Osteoblast (primary cell): ENCODE results near the gene NCAN. TPM values are rescaled to one million over a fixed set of nuclear protein-coding genes. Genes with fewer than 3 reads are reported as not detected.
A peak's percentile ranks its signal among the peaks of the same experiment; 100 is the strongest.
"Not testable (repeated sequence)": the region's sequence is repeated elsewhere in the genome, so short reads cannot be mapped to it uniquely, and the experiment has no call there.

ENCODE experiments used
- DNase-seq: peaks from one replicate; pipeline ENCODE4 v3.0.0; 2011; ENCODE audit warnings: low spot score, mixed read lengths; ENCODE audit not compliant: insufficient read length; ENCODE audit errors: missing footprints
- H2AFZ ChIP-seq: 2 replicates; pipeline ENCODE4 v1.6.0; 2011; ENCODE audit warnings: mild to moderate bottlenecking, low read length
- H3K27ac ChIP-seq: 2 replicates; pipeline ENCODE4 v1.5.1; 2011; ENCODE audit warnings: mild to moderate bottlenecking, low read depth, low read length, moderate library complexity
- H3K27me3 ChIP-seq: 2 replicates; pipeline ENCODE4 v1.6.0; 2012; ENCODE audit warnings: mild to moderate bottlenecking, control low read depth, inconsistent platforms, low read length, moderate library complexity; ENCODE audit not compliant: insufficient read depth
- H3K36me3 ChIP-seq: 2 replicates; pipeline ENCODE4 v1.5.1; 2011; ENCODE audit warnings: mild to moderate bottlenecking, low read length, control low read depth, moderate library complexity; ENCODE audit not compliant: insufficient read depth
- H3K4me1 ChIP-seq: 2 replicates; pipeline ENCODE4 v1.5.1; 2011; ENCODE audit warnings: mild to moderate bottlenecking, low read length, control low read depth, moderate library complexity; ENCODE audit not compliant: insufficient read depth
- H3K4me2 ChIP-seq: 2 replicates; pipeline ENCODE4 v1.6.0; 2011; ENCODE audit warnings: mild to moderate bottlenecking, low read length; ENCODE audit not compliant: insufficient read depth
- H3K4me3 ChIP-seq: fragments of 200-600 bp; sonication (generic); 3 replicates; pipeline ENCODE4 v1.5.1; 2012; ENCODE audit warnings: mild to moderate bottlenecking, low read length, inconsistent platforms; ENCODE audit not compliant: insufficient read depth
- H3K79me2 ChIP-seq: 2 replicates; pipeline ENCODE4 v1.6.0; 2012; ENCODE audit warnings: mild to moderate bottlenecking, low read length, control low read depth, inconsistent platforms; ENCODE audit not compliant: insufficient read depth
- H3K9me3 ChIP-seq: 2 replicates; pipeline ENCODE4 v1.5.1; 2011; ENCODE audit warnings: low read depth, low read length, control low read depth
- H4K20me1 ChIP-seq: 2 replicates; pipeline ENCODE4 v1.6.0; 2012; ENCODE audit warnings: mild to moderate bottlenecking, low read length, control low read depth; ENCODE audit not compliant: insufficient read depth
- total RNA-seq: library from RNA; depleted of rRNA; stranded (reverse); fragments of >200 nt; gene quantifications from 2 replicates; pipeline ENCODE4 v1.2.3, GENCODE V29; 2012
- TF ChIP-seq, protein P1 (sequence below): IDR thresholded peaks from 2 replicates; pipeline ENCODE4 v1.5.1; 2011; ENCODE audit warnings: mild to moderate bottlenecking, low read depth, low read length, moderate library complexity; ENCODE audit errors: extremely low read depth

The NCAN gene
- total RNA-seq, 1 donor: not detected

DNA sequence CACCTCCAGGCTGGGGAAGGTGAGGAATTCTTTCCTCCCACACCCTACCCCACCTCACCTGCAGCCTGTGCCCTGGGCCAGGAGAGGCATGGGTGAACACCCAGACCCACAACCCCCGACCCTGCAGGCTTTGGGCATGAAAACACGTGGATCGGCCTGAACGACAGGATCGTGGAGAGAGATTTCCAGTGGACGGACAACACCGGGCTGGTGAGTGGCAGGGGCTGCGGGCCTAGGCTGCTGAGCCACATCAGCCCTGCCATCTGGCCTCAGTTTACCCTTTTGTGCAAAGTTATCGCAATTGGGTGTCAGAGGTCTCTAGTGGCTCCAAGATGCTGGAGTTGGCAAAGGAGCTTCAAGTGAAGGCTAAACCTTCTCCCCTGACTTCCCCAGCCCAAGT, 28.7 kb downstream of the NCAN start:
- H3K4me1 ChIP-seq: no peaks in the 10 kb centered on the region
- H4K20me1 ChIP-seq: no peaks in the 10 kb centered on the region
- H3K9me3 ChIP-seq: no peaks in the 10 kb centered on the region
- H3K27me3 ChIP-seq: no peaks in the 10 kb centered on the region
- no peaks in the 10 kb centered on the region for H3K79me2 ChIP-seq
- H3K36me3 ChIP-seq: no peaks in the 10 kb centered on the region
- TF ChIP-seq, protein P1, sequence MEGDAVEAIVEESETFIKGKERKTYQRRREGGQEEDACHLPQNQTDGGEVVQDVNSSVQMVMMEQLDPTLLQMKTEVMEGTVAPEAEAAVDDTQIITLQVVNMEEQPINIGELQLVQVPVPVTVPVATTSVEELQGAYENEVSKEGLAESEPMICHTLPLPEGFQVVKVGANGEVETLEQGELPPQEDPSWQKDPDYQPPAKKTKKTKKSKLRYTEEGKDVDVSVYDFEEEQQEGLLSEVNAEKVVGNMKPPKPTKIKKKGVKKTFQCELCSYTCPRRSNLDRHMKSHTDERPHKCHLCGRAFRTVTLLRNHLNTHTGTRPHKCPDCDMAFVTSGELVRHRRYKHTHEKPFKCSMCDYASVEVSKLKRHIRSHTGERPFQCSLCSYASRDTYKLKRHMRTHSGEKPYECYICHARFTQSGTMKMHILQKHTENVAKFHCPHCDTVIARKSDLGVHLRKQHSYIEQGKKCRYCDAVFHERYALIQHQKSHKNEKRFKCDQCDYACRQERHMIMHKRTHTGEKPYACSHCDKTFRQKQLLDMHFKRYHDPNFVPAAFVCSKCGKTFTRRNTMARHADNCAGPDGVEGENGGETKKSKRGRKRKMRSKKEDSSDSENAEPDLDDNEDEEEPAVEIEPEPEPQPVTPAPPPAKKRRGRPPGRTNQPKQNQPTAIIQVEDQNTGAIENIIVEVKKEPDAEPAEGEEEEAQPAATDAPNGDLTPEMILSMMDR: no peak
- no peak for DNase-seq
- no peak overlapping the region for H3K4me3 ChIP-seq
- H2AFZ ChIP-seq: no peak overlapping the region
- H3K27ac ChIP-seq: no peak overlapping the region
- H3K4me2 ChIP-seq: no peak overlapping the region

DNA sequence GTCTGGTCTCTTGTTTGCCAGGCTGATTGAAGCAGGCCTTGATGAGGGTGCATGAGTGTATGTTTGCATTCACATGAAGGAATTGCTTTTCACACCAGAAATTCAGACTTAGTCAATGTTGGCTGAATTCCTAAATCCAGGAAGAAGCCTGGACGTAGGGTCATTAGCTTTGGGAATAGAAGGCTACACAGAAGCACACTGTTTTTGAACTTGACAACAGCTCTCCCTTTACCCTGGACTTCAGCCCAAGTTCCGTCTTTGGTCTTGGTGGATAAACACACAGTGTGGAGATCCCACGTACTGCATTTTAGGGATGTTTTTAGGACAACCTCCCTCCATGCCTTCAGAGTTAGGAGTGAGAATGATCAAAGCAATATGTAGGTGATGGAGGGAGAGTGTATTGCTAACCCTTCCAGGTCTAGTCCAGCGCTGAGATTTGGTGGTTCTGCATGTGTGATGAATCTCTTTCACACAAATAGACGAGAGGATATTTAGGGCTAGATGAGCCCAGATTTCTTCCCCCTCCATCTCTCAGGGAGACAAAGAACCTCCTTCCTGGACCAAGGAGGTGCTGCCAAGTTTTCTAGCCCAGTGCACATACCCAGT, 38.5 kb downstream of the NCAN start:
- H3K4me3 ChIP-seq: no peak overlapping the region
- no peaks in the 10 kb centered on the region for H3K36me3 ChIP-seq
- H3K79me2 ChIP-seq: no peaks in the 10 kb centered on the region
- peaks cover 15% of the 10 kb centered on the region for H3K27me3 ChIP-seq
- H3K4me2 ChIP-seq: no peak overlapping the region
- TF ChIP-seq, protein P1: no peak
- H3K4me1 ChIP-seq: no peaks in the 10 kb centered on the region
- no peaks in the 10 kb centered on the region for H3K9me3 ChIP-seq
- no peaks in the 10 kb centered on the region for H4K20me1 ChIP-seq
- DNase-seq: peak; percentile 1
- H3K27ac ChIP-seq: no peak overlapping the region
- no peak overlapping the region for H2AFZ ChIP-seq

DNA sequence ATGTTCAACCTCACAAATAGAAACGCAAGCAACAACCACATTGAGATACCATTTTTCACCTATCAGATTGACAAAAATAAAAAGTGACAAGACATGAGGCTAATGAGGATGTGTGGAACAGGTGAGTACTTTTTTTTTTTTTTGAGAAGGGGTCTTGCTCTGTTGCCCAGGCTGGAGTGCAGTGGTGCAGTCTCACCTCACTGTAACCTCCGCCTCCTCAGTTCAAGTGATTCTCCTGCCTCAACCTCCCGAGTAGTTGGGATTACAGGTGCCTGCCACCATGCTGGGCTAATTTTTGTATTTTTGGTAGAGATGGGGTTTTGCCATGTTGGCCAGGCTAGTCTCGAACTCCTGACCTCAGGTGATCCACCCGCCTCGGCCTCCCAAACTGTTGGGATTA, 41.7 kb downstream of the NCAN start:
- H4K20me1 ChIP-seq, H3K79me2 ChIP-seq, H3K9me3 ChIP-seq, H3K4me1 ChIP-seq, H3K4me3 ChIP-seq, H2AFZ ChIP-seq, H3K27ac ChIP-seq, DNase-seq, H3K36me3 ChIP-seq, H3K4me2 ChIP-seq: not testable (repeated sequence)
- H3K27me3 ChIP-seq: peaks cover 18% of the 10 kb centered on the region

DNA sequence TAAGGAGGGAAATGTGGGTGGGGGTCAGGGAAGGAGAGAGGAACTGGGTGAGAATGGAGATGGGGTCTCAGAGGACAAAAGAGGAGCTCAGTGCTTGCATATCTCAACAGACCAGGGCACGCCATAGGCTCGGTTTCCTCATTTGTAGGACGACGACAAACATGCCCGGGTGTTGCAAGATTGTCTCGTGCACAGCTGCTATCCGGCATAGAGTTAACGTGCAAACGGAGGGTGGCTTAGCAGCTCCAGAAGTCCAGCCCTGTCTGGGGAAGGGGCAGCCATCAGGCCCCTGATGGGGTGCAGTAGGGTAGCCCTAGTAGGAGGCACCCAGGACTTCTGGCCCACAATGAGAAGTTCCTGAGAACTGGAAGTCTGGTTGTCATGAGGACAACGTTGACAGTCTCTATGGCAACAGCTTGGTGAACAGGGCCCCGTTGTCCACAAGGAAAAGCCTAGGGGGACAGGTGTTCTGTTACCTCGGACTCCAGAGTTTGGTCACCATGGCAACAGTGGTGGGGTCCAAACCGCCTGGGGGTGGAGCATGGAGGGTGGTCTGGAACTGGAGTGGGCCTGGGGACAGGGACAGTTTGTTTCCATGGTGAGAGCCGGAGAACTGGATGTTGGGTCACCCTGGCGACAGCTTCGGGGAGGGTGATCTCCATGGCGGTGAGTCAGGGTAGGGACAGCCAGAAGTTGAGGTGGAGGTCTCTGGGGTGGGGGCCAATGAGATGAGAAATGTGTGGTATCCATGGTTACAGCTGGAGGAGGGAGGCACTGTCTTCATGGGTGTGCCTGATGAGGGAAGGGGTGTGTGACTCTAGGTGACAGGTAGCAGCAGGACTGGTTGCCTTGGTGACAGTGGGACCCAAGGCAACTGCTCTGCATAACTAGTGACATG, 44.6 kb downstream of the NCAN start:
- H2AFZ ChIP-seq: no peak overlapping the region
- H3K4me3 ChIP-seq: no peak overlapping the region
- no peaks in the 10 kb centered on the region for H3K36me3 ChIP-seq
- H3K79me2 ChIP-seq: no peaks in the 10 kb centered on the region
- no peak overlapping the region for H3K4me2 ChIP-seq
- H3K4me1 ChIP-seq: no peaks in the 10 kb centered on the region
- peak; percentile 82 for DNase-seq
- H3K9me3 ChIP-seq: no peaks in the 10 kb centered on the region
- H4K20me1 ChIP-seq: no peaks in the 10 kb centered on the region
- peaks cover 18% of the 10 kb centered on the region for H3K27me3 ChIP-seq
- H3K27ac ChIP-seq: no peak overlapping the region
- TF ChIP-seq, protein P1: no peak
